Measurements from ENCODE around the gene ZBTB18. TPM values are rescaled to one million over a fixed set of nuclear protein-coding genes. Genes with fewer than 3 reads are reported as not detected.
A peak's percentile ranks its signal among the peaks of the same experiment; 100 is the strongest.
"Not testable (repeated sequence)": the region's sequence is repeated elsewhere in the genome, so short reads cannot be mapped to it uniquely, and the experiment has no call there.

The ZBTB18 gene
- total RNA-seq, 1 donor = 12.1 TPM

- TF ChIP-seq, protein P1, sequence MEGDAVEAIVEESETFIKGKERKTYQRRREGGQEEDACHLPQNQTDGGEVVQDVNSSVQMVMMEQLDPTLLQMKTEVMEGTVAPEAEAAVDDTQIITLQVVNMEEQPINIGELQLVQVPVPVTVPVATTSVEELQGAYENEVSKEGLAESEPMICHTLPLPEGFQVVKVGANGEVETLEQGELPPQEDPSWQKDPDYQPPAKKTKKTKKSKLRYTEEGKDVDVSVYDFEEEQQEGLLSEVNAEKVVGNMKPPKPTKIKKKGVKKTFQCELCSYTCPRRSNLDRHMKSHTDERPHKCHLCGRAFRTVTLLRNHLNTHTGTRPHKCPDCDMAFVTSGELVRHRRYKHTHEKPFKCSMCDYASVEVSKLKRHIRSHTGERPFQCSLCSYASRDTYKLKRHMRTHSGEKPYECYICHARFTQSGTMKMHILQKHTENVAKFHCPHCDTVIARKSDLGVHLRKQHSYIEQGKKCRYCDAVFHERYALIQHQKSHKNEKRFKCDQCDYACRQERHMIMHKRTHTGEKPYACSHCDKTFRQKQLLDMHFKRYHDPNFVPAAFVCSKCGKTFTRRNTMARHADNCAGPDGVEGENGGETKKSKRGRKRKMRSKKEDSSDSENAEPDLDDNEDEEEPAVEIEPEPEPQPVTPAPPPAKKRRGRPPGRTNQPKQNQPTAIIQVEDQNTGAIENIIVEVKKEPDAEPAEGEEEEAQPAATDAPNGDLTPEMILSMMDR (IDR thresholded peaks at IDR 0.05; ENCODE audit: insufficient read depth, low read depth, low read length) = no peak
- no peak overlapping the region for H3K4me3 ChIP-seq (ENCODE audit: low read depth, low read length)
- DNase-seq (ENCODE audit: low read depth) = no peak
Observed at GRCh38 chr1:244010703-244011123, 40.4 kb upstream of the ZBTB18 start.

GRCh38 chr1:244011271-244011670 lies 39.8 kb upstream of the ZBTB18 start:
- DNase-seq (ENCODE audit: low read depth) = no peak
- TF ChIP-seq, protein P1 (IDR thresholded peaks at IDR 0.05; ENCODE audit: insufficient read depth, low read depth, low read length) = no peak
- H3K4me3 ChIP-seq (ENCODE audit: low read depth, low read length) = no peak overlapping the region

- TF ChIP-seq, protein P1 (IDR thresholded peaks at IDR 0.05; ENCODE audit: insufficient read depth, low read depth, low read length) = no peak
- no peak overlapping the region for H3K4me3 ChIP-seq (ENCODE audit: low read depth, low read length)
- no peak for DNase-seq (ENCODE audit: low read depth)
Observed at GRCh38 chr1:244011786-244012185, 39.3 kb upstream of the ZBTB18 start.

DNA sequence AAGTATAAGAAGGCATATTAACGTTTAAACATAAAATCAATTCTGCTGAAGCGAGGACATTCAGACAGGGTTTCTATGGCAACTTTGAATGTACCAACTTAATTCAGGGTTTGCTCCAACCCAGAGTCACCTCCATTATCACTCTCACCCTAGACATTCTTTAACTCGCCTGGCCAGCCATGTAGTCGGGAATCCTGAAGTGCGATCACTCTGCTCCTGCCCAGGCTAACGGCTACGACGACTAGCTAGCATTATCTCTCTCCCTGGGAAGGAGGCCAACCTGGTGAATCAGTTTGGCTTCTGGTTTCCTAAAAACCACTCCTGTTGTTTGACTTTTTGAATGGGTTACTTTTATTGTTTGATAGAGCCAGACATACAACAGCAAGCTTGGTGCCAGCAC lies 38.9 kb upstream of the ZBTB18 start:
- peak; percentile 14 for DNase-seq (ENCODE audit: low read depth)
- H3K4me3 ChIP-seq (ENCODE audit: low read depth, low read length) = no peak overlapping the region
- TF ChIP-seq, protein P1 (IDR thresholded peaks at IDR 0.05; ENCODE audit: insufficient read depth, low read depth, low read length) = no peak

DNA sequence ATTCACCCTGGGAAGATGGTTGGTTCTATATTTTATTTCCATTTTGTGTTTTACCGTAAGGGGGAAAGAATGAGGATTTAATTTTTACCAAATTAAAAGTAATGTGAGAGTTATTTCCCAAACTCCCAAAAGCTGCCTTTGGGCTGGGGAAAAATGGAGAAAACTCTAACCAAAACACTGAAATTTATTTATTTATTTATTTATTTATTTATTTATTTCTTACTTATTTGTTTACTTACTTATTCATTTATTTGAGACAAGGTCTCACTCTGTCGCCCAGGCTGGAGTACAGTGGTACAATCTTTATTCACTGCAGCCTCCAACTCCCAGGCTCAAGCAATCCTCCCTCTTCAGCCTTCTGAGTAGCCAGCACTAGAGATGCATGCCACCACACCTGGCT lies 38.0 kb upstream of the ZBTB18 start:
- TF ChIP-seq, protein P1 (IDR thresholded peaks at IDR 0.05; ENCODE audit: insufficient read depth, low read depth, low read length) = no peak
- no peak for DNase-seq (ENCODE audit: low read depth)
- H3K4me3 ChIP-seq (ENCODE audit: low read depth, low read length) = no peak overlapping the region

DNA sequence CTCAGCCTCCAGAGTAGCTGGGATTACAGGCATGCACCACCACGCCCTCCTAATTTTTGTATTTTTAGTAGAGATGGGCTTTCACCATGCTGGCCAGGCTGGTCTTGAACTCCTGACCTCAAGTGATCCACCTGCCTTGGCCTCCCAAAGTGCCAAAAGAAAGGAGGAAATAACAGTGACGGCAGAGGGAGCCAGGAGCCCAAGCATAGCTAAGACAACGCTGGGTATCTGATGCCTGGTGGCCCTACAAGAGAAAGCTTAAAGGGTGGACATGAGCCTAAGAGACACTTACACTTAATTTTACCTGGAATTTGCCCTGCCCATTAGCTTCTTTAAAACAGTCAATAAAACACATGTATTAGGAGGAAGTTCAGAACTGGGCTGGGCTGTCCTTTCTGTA lies 36.2 kb upstream of the ZBTB18 start:
- TF ChIP-seq, protein P1 (IDR thresholded peaks at IDR 0.05; ENCODE audit: insufficient read depth, low read depth, low read length) = peak; percentile 10
- DNase-seq (ENCODE audit: low read depth) = peak; percentile 17
- H3K4me3 ChIP-seq (ENCODE audit: low read depth, low read length) = not testable (repeated sequence)

GRCh38 chr1:244019982-244020485 lies 31.0 kb upstream of the ZBTB18 start:
- TF ChIP-seq, protein P1 (IDR thresholded peaks at IDR 0.05; ENCODE audit: insufficient read depth, low read depth, low read length) = no peak
- DNase-seq (ENCODE audit: low read depth) = no peak
- no peak overlapping the region for H3K4me3 ChIP-seq (ENCODE audit: low read depth, low read length)

All from fibroblast of villous mesenchyme (primary cell).